ENCODE measurements around the gene TAAR2.
A peak's percentile ranks its signal among the peaks of the same experiment; 100 is the strongest.
"Not testable (repeated sequence)": the region's sequence is repeated elsewhere in the genome, so short reads cannot be mapped to it uniquely, and the experiment has no call there.

Gene TAAR2

DNA sequence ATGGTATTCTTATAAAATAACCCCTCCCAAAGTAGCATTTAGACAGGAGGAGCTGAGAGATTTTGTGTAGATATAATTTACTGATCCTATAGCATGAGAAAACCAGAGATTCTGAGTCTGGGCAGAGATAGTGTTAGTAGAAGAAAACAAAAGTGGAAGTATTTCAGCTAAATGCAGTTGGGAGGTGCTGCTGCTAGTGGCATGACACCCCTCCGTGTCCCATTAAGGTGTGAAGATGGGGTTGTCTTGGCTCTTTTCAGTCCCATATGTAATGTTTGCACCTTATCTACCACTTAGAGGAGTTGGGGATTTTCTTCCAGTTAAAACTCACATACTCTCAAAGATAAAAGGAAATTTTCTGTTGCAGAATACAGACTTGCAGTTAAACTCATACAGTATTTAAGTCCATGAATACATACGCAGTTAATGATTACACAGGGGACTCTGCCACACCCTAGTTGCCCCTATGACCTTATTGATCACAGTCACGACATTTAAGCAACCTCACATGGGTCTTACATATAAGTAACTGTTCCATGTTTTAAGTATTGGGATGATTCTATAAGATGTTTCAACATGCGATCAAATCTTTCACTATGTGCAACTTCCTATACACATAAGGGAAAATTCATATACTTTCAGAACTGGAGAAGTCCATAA is 11.5 kb downstream of the TAAR2 start:
- no peak for DNase-seq (ENCODE audit: low spot score)

DNA sequence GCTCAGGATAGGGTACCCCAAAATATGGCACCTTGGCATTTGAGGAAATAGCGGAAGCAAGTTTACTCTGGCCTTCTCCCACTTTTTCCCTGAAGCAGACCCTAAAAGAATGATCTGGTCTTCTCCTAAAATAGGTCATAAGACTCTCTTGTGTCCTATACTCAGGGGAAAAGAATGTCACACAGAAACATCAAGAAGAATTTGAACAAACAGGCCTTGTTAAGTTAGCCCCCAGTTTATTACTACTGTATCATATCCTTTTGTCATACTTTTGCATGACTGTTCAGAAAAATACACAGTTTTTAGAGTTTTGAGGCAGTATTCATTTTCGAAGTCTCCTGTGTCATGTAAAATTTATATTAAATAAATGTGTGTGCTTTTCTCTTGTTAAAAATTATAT is 12.5 kb downstream of the TAAR2 start:
- no peak for DNase-seq (ENCODE audit: low spot score)

GRCh38 chr6:132607544-132608233 is 16.4 kb downstream of the TAAR2 start:
- DNase-seq (ENCODE audit: low spot score): peak; percentile 86

DNA sequence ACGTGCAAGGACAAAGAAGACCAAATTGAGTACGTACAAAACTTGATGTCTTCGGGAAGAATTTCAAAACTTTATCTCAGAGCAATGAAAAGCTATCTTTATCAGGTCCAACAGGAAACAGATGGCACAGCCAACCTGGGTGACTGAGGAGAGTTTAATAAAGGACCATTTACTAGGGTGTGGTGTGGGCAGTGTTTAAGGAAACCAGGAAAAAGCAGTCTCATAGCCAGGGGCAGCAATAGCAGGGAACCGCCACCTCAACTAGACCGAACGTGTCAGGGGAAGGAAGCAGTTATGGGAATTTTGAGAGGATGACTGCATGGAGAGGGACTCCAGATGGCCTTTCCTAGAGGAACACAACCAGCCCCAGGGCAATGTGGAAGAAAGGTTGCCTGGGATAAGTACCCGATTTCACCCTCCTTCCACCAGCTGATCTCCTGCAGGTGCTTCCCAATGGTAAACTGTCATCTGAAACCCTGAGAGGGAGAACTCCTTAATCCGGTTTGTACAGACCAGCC is 19.4 kb downstream of the TAAR2 start:
- no peak for DNase-seq (ENCODE audit: low spot score)

DNA sequence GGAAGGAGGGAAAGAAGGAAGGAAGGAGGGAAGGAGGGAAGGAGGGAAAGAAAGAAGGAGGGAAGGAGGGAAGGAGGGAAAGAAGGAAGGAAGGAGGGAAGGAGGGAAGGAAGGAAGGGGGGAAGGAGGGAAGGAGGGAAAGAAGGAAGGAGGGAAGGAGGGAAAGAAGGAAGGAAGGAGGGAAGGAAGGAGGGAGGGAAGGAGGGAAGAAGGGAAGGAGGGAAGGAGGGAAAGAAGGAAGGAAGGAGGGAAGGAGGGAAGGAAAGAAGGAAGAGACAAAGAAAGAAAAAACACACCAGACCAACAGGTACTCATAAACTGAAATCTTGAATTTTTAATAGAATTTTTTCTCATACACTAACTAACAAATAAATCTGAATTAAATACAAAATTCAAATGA is 23.2 kb downstream of the TAAR2 start:
- not testable (repeated sequence) for DNase-seq (ENCODE audit: low spot score)

GRCh38 chr6:132598473-132598872 is 25.6 kb downstream of the TAAR2 start:
- peak; percentile 38 for DNase-seq (ENCODE audit: low spot score)

- no peak for DNase-seq (ENCODE audit: low spot score)
Observed at GRCh38 chr6:132596201-132596600, 27.9 kb downstream of the TAAR2 start.

DNA sequence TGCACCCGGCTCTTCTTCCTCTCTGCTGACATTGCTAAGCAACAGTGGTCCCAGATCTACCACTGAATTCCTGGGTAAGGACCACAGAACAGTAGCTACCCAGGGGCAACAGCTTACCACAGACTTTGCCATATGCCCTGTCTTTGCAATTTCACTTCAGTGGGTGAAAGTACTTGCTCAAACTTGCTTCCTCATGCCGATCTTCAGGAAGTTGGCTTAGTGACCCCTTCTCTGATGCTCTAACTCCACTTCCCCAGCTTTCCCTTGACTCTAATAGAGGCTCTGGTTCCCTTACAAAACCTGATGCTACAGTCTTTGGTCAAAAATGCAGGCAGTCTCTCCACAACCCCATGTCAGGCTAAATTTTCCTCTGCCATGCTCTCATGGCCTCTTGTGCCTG is 31.2 kb downstream of the TAAR2 start:
- DNase-seq (ENCODE audit: low spot score): no peak

DNA sequence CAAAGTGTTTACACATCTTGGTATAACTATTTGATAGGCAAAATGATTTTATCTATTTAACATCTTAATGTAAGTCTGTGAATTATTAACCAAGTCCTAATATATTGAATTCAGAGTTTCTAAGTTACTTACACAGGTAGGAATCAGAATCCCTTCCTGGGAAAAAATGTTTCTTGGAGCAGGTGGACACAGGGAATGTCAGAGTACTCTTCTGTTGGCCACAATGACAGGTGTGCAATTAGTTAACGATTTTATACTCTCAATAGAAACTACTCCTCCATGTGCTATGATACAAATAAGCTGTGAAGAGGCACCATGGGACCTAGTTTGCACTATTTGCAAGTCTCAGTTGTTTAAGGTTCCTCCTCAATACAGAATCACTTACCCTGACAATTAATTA is 33.7 kb downstream of the TAAR2 start:
- no peak for DNase-seq (ENCODE audit: low spot score)

DNA sequence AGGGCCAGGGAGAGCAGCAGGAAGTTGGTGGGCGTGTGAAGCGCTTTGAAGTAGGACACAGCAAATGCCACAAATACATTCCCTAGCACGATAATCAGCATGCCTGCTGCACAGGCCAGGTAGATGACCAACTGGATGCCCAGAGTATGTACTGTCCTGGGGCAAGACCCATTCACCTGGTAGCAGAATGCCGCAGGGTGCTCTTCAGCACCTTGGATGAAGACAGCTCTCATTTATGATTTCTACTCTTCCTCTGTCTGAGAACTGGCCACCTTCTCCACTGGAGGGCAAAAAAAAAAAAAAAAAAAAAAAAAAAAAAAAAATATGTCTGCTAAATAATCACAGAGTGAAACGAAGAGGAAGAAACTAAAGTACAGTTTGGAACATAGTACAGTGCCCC is 34.6 kb downstream of the TAAR2 start, which contains the start of gene TAAR5:
TAAR5 (minus strand) TSS at position 288 of the 400 bp plus-strand sequence; CDS start at position 233, 55 bp downstream.
- DNase-seq (ENCODE audit: low spot score): no peak

- DNase-seq (ENCODE audit: low spot score): no peak
Observed at GRCh38 chr6:132587424-132587823, 36.7 kb downstream of the TAAR2 start.

DNA sequence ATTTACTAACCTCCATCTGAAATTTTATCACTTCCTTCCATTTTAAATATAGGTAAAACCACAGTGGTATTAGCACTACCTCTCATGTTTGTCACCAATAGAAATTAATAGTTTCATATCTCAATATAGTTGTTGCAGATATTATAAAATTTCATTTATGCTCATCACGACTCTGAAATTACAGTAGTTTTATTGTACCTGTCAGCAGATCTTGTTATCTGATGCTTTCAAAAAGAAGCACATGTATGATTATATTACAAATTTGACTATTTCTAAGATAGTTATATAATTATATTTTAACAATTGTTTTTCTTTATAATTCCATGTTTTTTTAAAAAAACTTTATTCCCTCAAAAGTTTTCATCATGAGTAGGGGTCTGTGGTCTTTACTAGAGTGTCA is 39.4 kb downstream of the TAAR2 start:
- DNase-seq (ENCODE audit: low spot score): no peak

GRCh38 chr6:132571774-132572173 is 52.3 kb downstream of the TAAR2 start:
- DNase-seq (ENCODE audit: low spot score): no peak

DNA sequence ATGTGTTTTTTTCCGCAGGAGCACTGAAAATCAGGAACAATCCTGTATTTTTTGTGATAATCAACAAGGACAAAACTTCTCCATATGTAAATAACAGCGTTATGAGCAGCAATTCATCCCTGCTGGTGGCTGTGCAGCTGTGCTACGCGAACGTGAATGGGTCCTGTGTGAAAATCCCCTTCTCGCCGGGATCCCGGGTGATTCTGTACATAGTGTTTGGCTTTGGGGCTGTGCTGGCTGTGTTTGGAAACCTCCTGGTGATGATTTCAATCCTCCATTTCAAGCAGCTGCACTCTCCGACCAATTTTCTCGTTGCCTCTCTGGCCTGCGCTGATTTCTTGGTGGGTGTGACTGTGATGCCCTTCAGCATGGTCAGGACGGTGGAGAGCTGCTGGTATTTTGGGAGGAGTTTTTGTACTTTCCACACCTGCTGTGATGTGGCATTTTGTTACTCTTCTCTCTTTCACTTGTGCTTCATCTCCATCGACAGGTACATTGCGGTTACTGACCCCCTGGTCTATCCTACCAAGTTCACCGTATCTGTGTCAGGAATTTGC is 53.8 kb downstream of the TAAR2 start, which contains the start of gene TAAR6:
TAAR6 (plus strand) TSS at position 102 of the 557 bp plus-strand sequence; CDS start at position 102, 0 bp downstream.
- no peak for DNase-seq (ENCODE audit: low spot score)

- DNase-seq (ENCODE audit: low spot score): no peak
Observed at GRCh38 chr6:132569170-132569569, 54.9 kb downstream of the TAAR2 start.

GRCh38 chr6:132568611-132569010 is 55.5 kb downstream of the TAAR2 start:
- DNase-seq (ENCODE audit: low spot score): no peak

- DNase-seq (ENCODE audit: low spot score): no peak
Observed at GRCh38 chr6:132567566-132567965, 56.5 kb downstream of the TAAR2 start.

All from kidney tubule cell (primary cell).